Progenitor cell of endocrine pancreas (in vitro differentiated cells): ENCODE measurements around the gene NOC4L. TPM values are rescaled to one million over a fixed set of nuclear protein-coding genes. Genes with fewer than 3 reads are reported as not detected.

Experiments
- DNase-seq: peaks from one replicate; pipeline ENCODE4 v3.0.0; 2021; ENCODE audit warnings: low spot score; ENCODE audit not compliant: unreplicated experiment
- H3K27ac Mint-ChIP-seq: 2 replicates; pipeline ENCODE4 v1.8.0; 2021; ENCODE audit warnings: mild to moderate bottlenecking, moderate library complexity, mixed read lengths
- H3K27me3 Mint-ChIP-seq: 2 replicates; pipeline ENCODE4 v1.8.0; 2021; ENCODE audit warnings: mixed read lengths
- H3K36me3 Mint-ChIP-seq: 2 replicates; pipeline ENCODE4 v1.8.0; 2022; ENCODE audit warnings: mixed read lengths; ENCODE audit not compliant: insufficient read depth
- H3K4me1 Mint-ChIP-seq: 2 replicates; pipeline ENCODE4 v1.8.0; 2021; ENCODE audit warnings: low read depth, mixed read lengths
- H3K4me3 Mint-ChIP-seq: 2 replicates; pipeline ENCODE4 v1.8.0; 2021; ENCODE audit warnings: low read depth, mild to moderate bottlenecking, moderate library complexity, mixed read lengths
- H3K9me3 Mint-ChIP-seq: 2 replicates; pipeline ENCODE4 v1.8.0; 2021; ENCODE audit warnings: low read depth, mixed read lengths
- CTCF ChIP-seq: fragments of 200-600 bp; sonication (generic); IDR thresholded peaks from one replicate; pipeline ENCODE4 v1.5.0; 2021; ENCODE audit warnings: antibody characterized with exemption, mild to moderate bottlenecking; ENCODE audit not compliant: unreplicated experiment
- total RNA-seq: library from RNA; stranded (reverse); gene quantifications from 2 replicates; pipeline ENCODE4 v1.2.1, GENCODE V29; 2021

Gene NOC4L
- total RNA-seq, 1 donor from 2014 or later, result 27.0 TPM

GRCh38 chr12:132174839-132175490, 30.7 kb downstream of the NOC4L start:
- no peak for DNase-seq
- H3K27ac Mint-ChIP-seq, result no peak overlapping the region

GRCh38 chr12:132175496-132176384, 31.5 kb downstream of the NOC4L start:
- TF ChIP-seq CTCF, result no peak
- H3K36me3 Mint-ChIP-seq, result no peaks in the 10 kb centered on the region
- H3K9me3 Mint-ChIP-seq, result no peaks in the 10 kb centered on the region
- no peak overlapping the region for H3K27ac Mint-ChIP-seq
- H3K27me3 Mint-ChIP-seq, result peaks cover 60% of the 10 kb centered on the region
- no peaks in the 10 kb centered on the region for H3K4me1 Mint-ChIP-seq
- H3K4me3 Mint-ChIP-seq, result no peak overlapping the region
- no peak for DNase-seq

More at GRCh38 chr12:132174839-132175490, 30.7 kb downstream of the NOC4L start:
- H3K36me3 Mint-ChIP-seq, result no peaks in the 10 kb centered on the region
- H3K27me3 Mint-ChIP-seq, result peaks cover 64% of the 10 kb centered on the region
- no peak overlapping the region for H3K4me3 Mint-ChIP-seq
- H3K9me3 Mint-ChIP-seq, result no peaks in the 10 kb centered on the region
- no peaks in the 10 kb centered on the region for H3K4me1 Mint-ChIP-seq
- no peak for TF ChIP-seq CTCF

GRCh38 chr12:132176385-132176919, 32.2 kb downstream of the NOC4L start:
- H3K36me3 Mint-ChIP-seq, result no peaks in the 10 kb centered on the region

GRCh38 chr12:132176920-132177551, 32.8 kb downstream of the NOC4L start:
- Mint-ChIP-seq H3K27me3 (peaks cover 62% of the 10 kb centered on the region), H3K27ac (no peak overlapping the region), H3K4me1 (no peaks in the 10 kb centered on the region), H3K4me3 (no peak overlapping the region), H3K36me3 (no peaks in the 10 kb centered on the region), H3K9me3 (no peaks in the 10 kb centered on the region)
- no peak for TF ChIP-seq CTCF
- no peak for DNase-seq

More at GRCh38 chr12:132176385-132176919, 32.2 kb downstream of the NOC4L start:
- DNase-seq, result no peak
- no peaks in the 10 kb centered on the region for H3K9me3 Mint-ChIP-seq
- no peak for TF ChIP-seq CTCF
- no peak overlapping the region for H3K4me3 Mint-ChIP-seq
- H3K4me1 Mint-ChIP-seq, result no peaks in the 10 kb centered on the region
- no peak overlapping the region for H3K27ac Mint-ChIP-seq
- peaks cover 63% of the 10 kb centered on the region for H3K27me3 Mint-ChIP-seq

GRCh38 chr12:132178316-132178715, 34.1 kb downstream of the NOC4L start:
- H3K27me3 Mint-ChIP-seq, result peaks cover 65% of the 10 kb centered on the region
- no peaks in the 10 kb centered on the region for H3K9me3 Mint-ChIP-seq
- no peaks in the 10 kb centered on the region for H3K4me1 Mint-ChIP-seq
- no peak overlapping the region for H3K27ac Mint-ChIP-seq
- TF ChIP-seq CTCF, result no peak
- no peaks in the 10 kb centered on the region for H3K36me3 Mint-ChIP-seq
- no peak for DNase-seq
- no peak overlapping the region for H3K4me3 Mint-ChIP-seq
